Chondrocyte (in vitro differentiated cells): ENCODE measurements around the gene PLCD3. TPM values are rescaled to one million over a fixed set of nuclear protein-coding genes. Genes with fewer than 3 reads are reported as not detected.

Experiments used
- DNase-seq: peaks from one replicate; pipeline ENCODE4 v3.0.0; 2021; ENCODE audit warnings: mixed read lengths, low spot score
- H3K27ac Mint-ChIP-seq: one replicate; pipeline ENCODE4 v1.8.0; 2021; ENCODE audit warnings: mild to moderate bottlenecking, moderate library complexity, mixed read lengths; ENCODE audit not compliant: unreplicated experiment
- H3K27me3 Mint-ChIP-seq: 2 replicates; pipeline ENCODE4 v1.8.0; 2021; ENCODE audit warnings: low read depth, mixed read lengths
- H3K36me3 Mint-ChIP-seq: 2 replicates; pipeline ENCODE4 v1.8.0; 2021; ENCODE audit warnings: low read depth, mixed read lengths
- H3K4me1 Mint-ChIP-seq: 2 replicates; pipeline ENCODE4 v1.8.0; 2021; ENCODE audit warnings: low read depth, mild to moderate bottlenecking, mixed read lengths
- H3K4me3 Mint-ChIP-seq: one replicate; pipeline ENCODE4 v1.8.0; 2021; ENCODE audit warnings: mild to moderate bottlenecking, moderate library complexity, mixed read lengths; ENCODE audit not compliant: unreplicated experiment
- H3K9me3 Mint-ChIP-seq: 2 replicates; pipeline ENCODE4 v1.8.0; 2021; ENCODE audit warnings: low read depth, mixed read lengths
- CTCF ChIP-seq: fragments of 200-600 bp; sonication (generic); IDR thresholded peaks from 2 replicates; pipeline ENCODE4 v1.5.0; 2021; ENCODE audit warnings: antibody characterized with exemption, mild to moderate bottlenecking, moderate library complexity
- total RNA-seq: library from RNA; stranded (reverse); gene quantifications from 3 replicates; pipeline ENCODE4 v1.2.1, GENCODE V29; 2021

PLCD3 gene
- total RNA-seq, 1 donor from 2014 or later: 123 TPM

- Mint-ChIP-seq H3K4me3 (no peak overlapping the region), H3K4me1 (peaks cover 27% of the 10 kb centered on the region), H3K9me3 (no peaks in the 10 kb centered on the region), H3K27ac (no peak overlapping the region), H3K27me3 (no peaks in the 10 kb centered on the region), H3K36me3 (peaks cover 26% of the 10 kb centered on the region)
- no peak for DNase-seq
- TF ChIP-seq CTCF: no peak
These were observed 25.7 kb downstream of the PLCD3 start for GRCh38 chr17:45106582-45106981.

- no peaks in the 10 kb centered on the region for H3K9me3 Mint-ChIP-seq
- no peak overlapping the region for H3K4me3 Mint-ChIP-seq
- H3K27ac Mint-ChIP-seq: no peak overlapping the region
- H3K27me3 Mint-ChIP-seq: no peaks in the 10 kb centered on the region
- TF ChIP-seq CTCF: no peak
- peaks cover 26% of the 10 kb centered on the region for H3K36me3 Mint-ChIP-seq
- H3K4me1 Mint-ChIP-seq: peaks cover 27% of the 10 kb centered on the region
- no peak for DNase-seq
These were observed 26.2 kb downstream of the PLCD3 start for GRCh38 chr17:45106096-45106495.

GRCh38 chr17:45104907-45105624, 27.2 kb downstream of the PLCD3 start:
- DNase-seq: no peak
- Mint-ChIP-seq H3K27me3 (no peaks in the 10 kb centered on the region), H3K36me3 (peaks cover 26% of the 10 kb centered on the region), H3K4me3 (no peak overlapping the region), H3K27ac (no peak overlapping the region), H3K4me1 (peaks cover 26% of the 10 kb centered on the region), H3K9me3 (no peaks in the 10 kb centered on the region)
- TF ChIP-seq CTCF: peak; percentile 30

- Mint-ChIP-seq H3K4me3 (no peak overlapping the region), H3K9me3 (no peaks in the 10 kb centered on the region), H3K27me3 (no peaks in the 10 kb centered on the region), H3K27ac (peak overlapping the region; percentile 54), H3K36me3 (peaks cover 26% of the 10 kb centered on the region), H3K4me1 (peaks cover 26% of the 10 kb centered on the region)
- no peak for TF ChIP-seq CTCF
- no peak for DNase-seq
These were observed 27.8 kb downstream of the PLCD3 start for GRCh38 chr17:45104497-45104896.

GRCh38 chr17:45104029-45104428, 28.3 kb downstream of the PLCD3 start:
- TF ChIP-seq CTCF: no peak
- H3K27me3 Mint-ChIP-seq: no peaks in the 10 kb centered on the region
- no peak overlapping the region for H3K4me3 Mint-ChIP-seq
- H3K27ac Mint-ChIP-seq: no peak overlapping the region
- H3K36me3 Mint-ChIP-seq: peaks cover 29% of the 10 kb centered on the region
- no peak for DNase-seq
- H3K4me1 Mint-ChIP-seq: peaks cover 29% of the 10 kb centered on the region
- no peaks in the 10 kb centered on the region for H3K9me3 Mint-ChIP-seq
